GM10266 (cell line): ENCODE results near the gene ROPN1L.
"Not testable (repeated sequence)": the region's sequence is repeated elsewhere in the genome, so short reads cannot be mapped to it uniquely, and the experiment has no call there.

Experiments
- DNase-seq: peaks from one replicate; pipeline ENCODE4 v3.0.0; 2012; ENCODE audit errors: extremely low spot score
- CTCF ChIP-seq: IDR thresholded peaks from 2 replicates; pipeline ENCODE4 v1.5.1; 2012; ENCODE audit warnings: mild to moderate bottlenecking, low read depth; ENCODE audit not compliant: control insufficient read depth, insufficient read depth; ENCODE audit errors: missing control alignments

ROPN1L gene

DNA sequence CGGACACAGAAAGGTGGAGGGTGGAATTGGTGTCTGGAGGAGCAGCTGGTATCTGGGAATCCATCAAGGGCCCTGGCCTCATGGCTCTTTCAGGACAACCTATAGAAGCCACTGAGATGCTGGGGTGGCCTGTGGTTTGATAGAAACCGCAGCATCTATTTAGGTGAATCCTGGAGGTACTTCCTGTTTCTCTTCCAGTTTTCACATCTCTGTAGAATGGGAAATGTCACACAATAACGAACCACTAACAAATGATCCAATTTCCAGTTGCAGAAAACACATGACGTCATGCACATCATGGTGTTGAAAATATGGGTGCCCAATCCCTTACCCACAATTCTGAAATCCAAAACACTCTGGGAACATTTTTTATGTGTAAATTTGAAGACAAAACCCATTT, 52.2 kb downstream of the ROPN1L start:
- TF ChIP-seq CTCF = no peak
- DNase-seq = no peak

- not testable (repeated sequence) for DNase-seq
Measured at GRCh38 chr5:10494497-10494896, 52.8 kb downstream of the ROPN1L start.

DNA sequence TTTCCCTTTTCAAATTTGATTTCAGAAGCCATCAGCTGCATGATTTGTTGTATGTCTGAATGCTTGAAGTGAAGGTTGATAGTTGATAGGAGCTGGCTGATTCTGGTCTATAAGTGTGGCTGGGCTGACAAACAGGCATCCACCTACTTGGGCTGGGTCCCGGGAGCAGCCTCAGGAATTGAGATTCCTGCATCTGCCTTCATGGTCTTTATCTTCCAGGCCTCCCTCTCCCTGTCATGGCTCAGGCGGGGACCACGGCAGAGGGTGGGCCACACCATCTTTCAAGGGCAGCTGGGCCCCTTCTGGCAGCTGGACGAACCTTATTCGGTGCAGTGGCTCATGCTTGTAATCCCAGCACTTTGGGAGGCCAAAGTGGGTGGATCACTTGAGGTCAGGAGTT, 55.9 kb downstream of the ROPN1L start:
- no peak for TF ChIP-seq CTCF
- DNase-seq = no peak

GRCh38 chr5:10498350-10498749, 56.7 kb downstream of the ROPN1L start:
- TF ChIP-seq CTCF = no peak
- no peak for DNase-seq

- DNase-seq = no peak
- TF ChIP-seq CTCF = no peak
Measured at GRCh38 chr5:10499066-10499465, 57.4 kb downstream of the ROPN1L start.

DNA sequence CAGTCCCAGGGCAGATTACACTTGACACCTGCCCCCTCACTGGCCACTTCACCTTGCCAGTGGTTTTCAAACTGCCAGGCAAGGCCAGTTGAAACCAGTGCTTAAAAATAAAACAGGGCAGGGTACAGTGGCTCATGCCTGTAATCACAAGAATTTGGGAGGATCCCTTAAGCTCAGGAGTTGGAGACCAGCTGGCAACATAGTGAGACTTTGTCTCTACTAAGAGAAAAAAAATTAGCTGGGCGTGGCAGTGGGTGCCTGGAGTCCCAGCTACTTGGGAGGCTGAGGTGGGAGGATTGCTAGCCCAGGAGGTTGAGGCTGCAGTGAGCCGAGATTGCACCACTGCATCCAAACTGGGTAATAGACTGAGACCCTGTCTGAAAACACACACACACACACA, 58.1 kb downstream of the ROPN1L start:
- DNase-seq = no peak
- TF ChIP-seq CTCF = no peak

GRCh38 chr5:10500669-10501068, 59.0 kb downstream of the ROPN1L start:
- DNase-seq = no peak
- TF ChIP-seq CTCF = no peak

DNA sequence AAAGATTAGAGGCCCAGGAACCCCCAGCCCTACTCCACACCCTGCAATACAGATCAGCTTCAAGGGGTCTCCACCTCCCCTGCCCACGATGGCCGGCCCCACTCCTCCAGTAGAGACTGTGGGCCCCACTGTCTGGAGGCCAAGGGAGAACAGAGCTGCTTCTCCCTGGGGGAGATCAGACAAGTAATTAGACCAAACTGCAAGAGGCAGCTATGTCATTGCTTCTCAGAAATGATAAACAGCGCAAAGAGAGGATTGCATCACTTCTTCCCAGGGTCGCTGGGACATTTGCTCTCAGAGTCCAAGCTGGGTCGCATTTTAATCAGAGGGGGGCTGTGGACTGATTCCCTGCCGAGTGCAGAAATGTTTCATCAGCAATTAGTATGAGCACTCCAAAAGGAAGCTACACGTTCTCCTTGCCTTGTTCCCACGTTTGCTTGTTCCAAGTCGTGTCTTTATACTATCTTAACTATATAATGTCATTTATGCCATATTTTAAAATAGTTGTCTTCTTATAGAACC, 59.9 kb downstream of the ROPN1L start:
- DNase-seq = no peak
- no peak for TF ChIP-seq CTCF
